GM10248 (cell line): ENCODE data around the gene CNTLN.
"Not testable (repeated sequence)": the region's sequence is repeated elsewhere in the genome, so short reads cannot be mapped to it uniquely, and the experiment has no call there.

Source experiments
- CTCF ChIA-PET: fragments of 300-600 bp; sonication (Branson Sonifier 250); formaldehyde crosslinking; extraction: SDS; loops from one replicate; lab custom pipeline; 2021; ENCODE audit warnings: antibody characterized with exemption; lab: Yijun Ruan, JAX
- POLR2A ChIA-PET: fragments of 350-650 bp; sonication (Branson Sonifier 250); formaldehyde crosslinking; extraction: SDS; loops from one replicate; lab custom pipeline; 2020; ENCODE audit warnings: antibody characterized with exemption; lab: Yijun Ruan, JAX
- DNase-seq: peaks from one replicate; pipeline ENCODE4 v3.0.0; 2012; ENCODE audit errors: extremely low spot score
- TF ChIP-seq, protein P1 (sequence below): IDR thresholded peaks from 2 replicates; pipeline ENCODE4 v1.5.1; 2012; ENCODE audit warnings: mild to moderate bottlenecking, low read depth; ENCODE audit errors: extremely low read depth, missing control alignments, control extremely low read depth

CNTLN gene

DNA sequence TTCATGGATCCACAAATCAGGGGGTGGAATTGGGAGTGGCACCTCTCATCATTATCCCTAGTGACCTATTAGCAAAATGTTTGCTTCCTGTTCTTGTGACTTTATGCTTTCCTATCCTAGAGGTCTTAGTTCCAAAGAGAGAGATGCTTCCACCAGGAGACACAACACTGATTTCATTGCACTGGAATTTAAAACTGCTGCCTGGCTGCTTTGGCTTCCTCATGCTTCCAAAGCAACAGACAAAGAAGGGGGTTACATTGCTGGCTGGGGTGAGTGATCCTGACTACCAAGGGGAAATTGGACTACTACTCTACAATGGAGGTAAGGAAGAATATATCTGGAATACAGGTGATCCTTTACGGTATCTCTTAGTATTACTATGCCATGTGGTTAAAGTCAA lies 374.9 kb downstream of the CNTLN start:
- TF ChIP-seq, protein P1, sequence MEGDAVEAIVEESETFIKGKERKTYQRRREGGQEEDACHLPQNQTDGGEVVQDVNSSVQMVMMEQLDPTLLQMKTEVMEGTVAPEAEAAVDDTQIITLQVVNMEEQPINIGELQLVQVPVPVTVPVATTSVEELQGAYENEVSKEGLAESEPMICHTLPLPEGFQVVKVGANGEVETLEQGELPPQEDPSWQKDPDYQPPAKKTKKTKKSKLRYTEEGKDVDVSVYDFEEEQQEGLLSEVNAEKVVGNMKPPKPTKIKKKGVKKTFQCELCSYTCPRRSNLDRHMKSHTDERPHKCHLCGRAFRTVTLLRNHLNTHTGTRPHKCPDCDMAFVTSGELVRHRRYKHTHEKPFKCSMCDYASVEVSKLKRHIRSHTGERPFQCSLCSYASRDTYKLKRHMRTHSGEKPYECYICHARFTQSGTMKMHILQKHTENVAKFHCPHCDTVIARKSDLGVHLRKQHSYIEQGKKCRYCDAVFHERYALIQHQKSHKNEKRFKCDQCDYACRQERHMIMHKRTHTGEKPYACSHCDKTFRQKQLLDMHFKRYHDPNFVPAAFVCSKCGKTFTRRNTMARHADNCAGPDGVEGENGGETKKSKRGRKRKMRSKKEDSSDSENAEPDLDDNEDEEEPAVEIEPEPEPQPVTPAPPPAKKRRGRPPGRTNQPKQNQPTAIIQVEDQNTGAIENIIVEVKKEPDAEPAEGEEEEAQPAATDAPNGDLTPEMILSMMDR, result no peak
- no peak for DNase-seq
- CTCF ChIA-PET, result no interaction called here
- POLR2A ChIA-PET, result no interaction called here

DNA sequence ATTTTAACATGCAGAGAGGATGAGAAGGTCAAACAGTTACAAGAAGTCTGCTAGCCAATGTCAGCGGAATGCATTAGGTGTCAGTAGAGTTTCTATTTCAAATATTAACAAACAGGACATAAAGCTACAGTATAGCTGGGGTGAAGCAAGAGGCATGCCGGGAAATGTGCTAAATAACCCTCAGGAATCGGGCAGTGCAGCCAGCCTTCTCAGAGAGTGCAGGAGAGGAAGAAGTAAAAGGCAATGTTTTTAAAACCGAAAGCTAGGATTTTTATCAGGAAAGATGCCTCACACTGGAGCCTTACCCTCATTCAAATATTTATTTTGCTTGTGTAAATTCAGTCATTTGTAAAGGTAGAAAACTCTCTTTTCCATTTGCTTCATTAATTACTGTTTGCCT lies 384.9 kb downstream of the CNTLN start:
- CTCF ChIA-PET, result interaction anchor here (3.0 kb wide), 1 partner anchor 14 kb away, joined by 24 read pairs; no protein-coding TSS in a partner anchor
- TF ChIP-seq, protein P1, result no peak
- POLR2A ChIA-PET, result no interaction called here
- DNase-seq, result no peak

DNA sequence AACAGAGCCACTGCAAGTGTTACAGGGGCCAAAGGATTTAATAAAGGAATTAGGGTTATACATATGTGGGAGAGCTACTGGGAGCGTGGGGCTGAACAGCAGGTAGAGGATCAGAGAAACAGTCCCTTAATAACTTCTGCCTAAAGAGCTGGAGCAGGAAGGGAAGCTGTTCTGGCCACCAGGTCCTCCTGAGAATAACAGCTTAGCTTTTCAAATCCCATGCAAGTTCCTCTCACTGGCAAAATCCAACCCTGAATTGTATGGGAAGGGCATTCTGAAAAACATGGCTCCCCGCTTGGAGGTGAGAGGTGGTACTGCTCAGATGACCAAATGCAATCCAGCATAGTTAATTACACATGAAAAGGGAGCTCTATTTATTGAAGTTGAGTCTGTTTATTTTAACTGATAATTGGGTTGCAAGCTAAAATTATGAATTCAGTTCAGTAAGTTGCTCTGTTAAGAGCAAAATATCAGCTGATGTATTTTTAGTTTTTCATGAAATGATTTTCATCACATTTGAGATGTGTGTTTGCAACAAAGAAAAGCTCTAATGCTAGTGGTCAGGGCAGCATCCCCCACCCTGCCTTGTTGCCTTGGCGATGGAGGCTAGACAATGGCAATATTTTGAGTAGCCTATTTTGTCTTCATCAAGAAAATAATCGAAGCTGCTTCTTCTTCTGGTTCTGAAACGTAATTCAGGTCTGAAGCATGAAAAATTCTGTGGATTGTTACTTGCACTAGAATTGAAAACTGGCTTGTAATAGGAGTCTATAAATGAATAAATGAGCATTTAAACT lies 385.6 kb downstream of the CNTLN start:
- ChIA-PET POLR2A (no interaction called here), CTCF (interaction anchor here (0.8 to 3.0 kb wide), 3 partner anchors 10 to 57 kb away, joined by 3 to 24 read pairs (median 4); no protein-coding TSS in a partner anchor)
- TF ChIP-seq, protein P1, result no peak
- DNase-seq, result no peak

DNA sequence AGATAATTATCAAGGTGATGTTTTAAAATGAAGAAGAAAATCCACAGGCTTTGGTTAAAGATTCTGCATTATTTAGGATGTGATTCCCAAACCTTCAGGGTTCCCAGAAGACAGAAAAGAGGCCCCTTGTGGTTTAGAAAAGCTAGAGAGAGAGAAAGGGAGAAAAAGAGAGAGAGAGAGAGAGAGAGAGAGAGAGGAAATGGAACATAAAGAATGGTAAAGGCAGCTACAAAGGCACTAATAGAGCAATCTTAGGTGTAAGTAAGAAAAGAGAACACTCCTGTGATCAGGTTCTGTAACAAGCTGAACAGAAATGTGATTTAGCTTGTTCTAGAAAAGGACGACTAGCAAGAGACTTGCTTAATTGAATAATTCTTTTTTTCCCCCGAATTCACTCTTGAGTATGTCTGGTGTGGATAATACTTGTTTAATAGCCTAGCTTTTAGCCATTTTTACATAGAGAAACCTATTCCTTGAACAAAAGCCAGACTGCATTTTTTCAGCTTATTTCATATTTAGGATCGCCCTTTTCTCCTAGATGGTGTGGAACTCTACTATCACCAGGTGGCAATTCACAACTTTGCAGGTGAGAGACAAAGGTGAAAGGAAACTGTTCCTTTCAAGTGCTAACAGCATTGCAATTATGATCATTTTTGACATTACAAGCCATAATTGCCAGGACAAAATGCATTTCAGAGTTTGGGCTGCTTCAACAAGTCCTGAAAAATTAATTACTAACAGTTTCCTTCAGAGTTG lies 386.4 kb downstream of the CNTLN start:
- ChIA-PET CTCF (interaction anchor here (0.8 to 3.0 kb wide), 3 partner anchors 9 to 57 kb away, joined by 3 to 24 read pairs (median 4); no protein-coding TSS in a partner anchor), POLR2A (no interaction called here)
- DNase-seq, result no peak
- TF ChIP-seq, protein P1, result no peak

DNA sequence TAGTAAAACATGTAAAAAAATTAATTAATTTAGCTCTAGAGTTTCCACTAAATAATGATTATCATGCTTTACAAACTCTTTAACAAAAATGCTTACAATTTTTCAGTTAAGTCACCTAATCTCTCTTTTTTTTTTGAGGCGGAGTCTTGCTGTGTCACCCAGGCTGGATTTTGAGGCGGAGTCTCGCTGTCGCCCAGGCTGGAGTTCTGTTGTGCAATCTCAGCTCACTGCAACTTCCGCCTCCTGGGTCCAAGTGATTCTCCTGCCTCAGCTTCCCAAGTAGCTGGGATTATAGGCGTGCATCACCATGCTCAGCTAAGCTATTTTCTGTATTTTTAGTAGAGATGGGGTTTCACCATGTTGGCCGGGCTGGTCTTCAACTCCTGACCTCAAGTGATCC lies 391.9 kb downstream of the CNTLN start:
- POLR2A ChIA-PET, DNase-seq, CTCF ChIA-PET: not testable (repeated sequence)

DNA sequence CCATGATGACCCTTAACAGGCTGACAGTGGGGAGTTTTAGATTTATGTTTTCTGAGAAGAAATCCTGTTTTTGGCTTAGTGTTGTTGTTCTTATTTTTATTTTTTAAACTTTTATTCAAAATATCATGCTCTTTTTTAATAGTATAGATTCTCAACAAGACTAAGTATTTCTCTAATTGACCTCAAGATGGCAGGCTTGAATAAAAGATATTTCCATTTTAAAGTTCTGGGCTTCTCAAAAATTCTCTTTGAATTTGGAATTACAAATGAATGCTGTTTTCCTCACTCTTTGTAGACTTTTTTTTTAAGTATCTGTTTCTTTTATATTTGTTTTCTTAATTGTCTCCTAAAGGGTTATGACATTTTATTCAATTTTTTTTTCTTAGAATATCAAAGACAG lies 394.0 kb downstream of the CNTLN start:
- TF ChIP-seq, protein P1, result no peak
- CTCF ChIA-PET, result no interaction called here
- no peak for DNase-seq
- POLR2A ChIA-PET, result no interaction called here
